GDM1 (cell line): Measurements from ENCODE around the gene TUBA3D.
"Not testable (repeated sequence)": the region's sequence is repeated elsewhere in the genome, so short reads cannot be mapped to it uniquely, and the experiment has no call there.

Experiments
- DNase-seq: peaks from one replicate; lab custom pipeline; 2025; lab: John Stamatoyannopoulos, UW

The TUBA3D gene

GRCh38 chr2:131475831-131476230, at the start of gene TUBA3D:
TUBA3D (plus strand) TSS chr2:131476119; CDS start chr2:131476200, 81 bp downstream.
- no peak for DNase-seq

- DNase-seq, result no peak
Measured at GRCh38 chr2:131426727-131427126, 49.2 kb upstream of the TUBA3D start.

- DNase-seq, result no peak
Measured at GRCh38 chr2:131431336-131431735, 44.6 kb upstream of the TUBA3D start.

GRCh38 chr2:131440742-131441468, 35.0 kb upstream of the TUBA3D start:
- DNase-seq, result not testable (repeated sequence)

- not testable (repeated sequence) for DNase-seq
Measured at GRCh38 chr2:131444736-131445514, 31.0 kb upstream of the TUBA3D start.

GRCh38 chr2:131445515-131445797, 30.5 kb upstream of the TUBA3D start:
- DNase-seq, result not testable (repeated sequence)

- DNase-seq, result no peak
Measured at GRCh38 chr2:131445896-131446295, 30.0 kb upstream of the TUBA3D start.

- DNase-seq, result not testable (repeated sequence)
Measured at GRCh38 chr2:131447981-131448380, 27.9 kb upstream of the TUBA3D start.

GRCh38 chr2:131451265-131451949, 24.5 kb upstream of the TUBA3D start:
- DNase-seq, result not testable (repeated sequence)

GRCh38 chr2:131454914-131455313, 21.0 kb upstream of the TUBA3D start:
- DNase-seq, result not testable (repeated sequence)

- DNase-seq, result not testable (repeated sequence)
Measured at GRCh38 chr2:131467722-131468121, 8.2 kb upstream of the TUBA3D start.

- not testable (repeated sequence) for DNase-seq
Measured at GRCh38 chr2:131470944-131471343, 5.0 kb upstream of the TUBA3D start.

GRCh38 chr2:131471624-131472023, 4.3 kb upstream of the TUBA3D start:
- not testable (repeated sequence) for DNase-seq

GRCh38 chr2:131473266-131473665, 2.7 kb upstream of the TUBA3D start:
- DNase-seq, result not testable (repeated sequence)

- not testable (repeated sequence) for DNase-seq
Measured at GRCh38 chr2:131476363-131476762, 444 bp downstream of the TUBA3D start.

- not testable (repeated sequence) for DNase-seq
Measured at GRCh38 chr2:131477227-131477626, 1.3 kb downstream of the TUBA3D start.

- not testable (repeated sequence) for DNase-seq
Measured at GRCh38 chr2:131478074-131478849, 2.3 kb downstream of the TUBA3D start.

GRCh38 chr2:131478850-131479461, 3.0 kb downstream of the TUBA3D start:
- not testable (repeated sequence) for DNase-seq

GRCh38 chr2:131480351-131480750, 4.4 kb downstream of the TUBA3D start:
- not testable (repeated sequence) for DNase-seq

- not testable (repeated sequence) for DNase-seq
Measured at GRCh38 chr2:131482506-131483155, 6.7 kb downstream of the TUBA3D start.
